22Rv1 (cell line): ENCODE data around the gene TNS3.

ENCODE experiments used
- ZFX ChIP-seq: fragments of 450-650 bp; IDR thresholded peaks from 2 replicates; pipeline ENCODE4 v1.6.1; 2017; ENCODE audit warnings: antibody characterized with exemption, borderline replicate concordance
- TF ChIP-seq, protein P1 (sequence below): fragments of 450-650 bp; IDR thresholded peaks from 2 replicates; pipeline ENCODE4 v1.5.1; 2017; ENCODE audit warnings: mild to moderate bottlenecking

DNA sequence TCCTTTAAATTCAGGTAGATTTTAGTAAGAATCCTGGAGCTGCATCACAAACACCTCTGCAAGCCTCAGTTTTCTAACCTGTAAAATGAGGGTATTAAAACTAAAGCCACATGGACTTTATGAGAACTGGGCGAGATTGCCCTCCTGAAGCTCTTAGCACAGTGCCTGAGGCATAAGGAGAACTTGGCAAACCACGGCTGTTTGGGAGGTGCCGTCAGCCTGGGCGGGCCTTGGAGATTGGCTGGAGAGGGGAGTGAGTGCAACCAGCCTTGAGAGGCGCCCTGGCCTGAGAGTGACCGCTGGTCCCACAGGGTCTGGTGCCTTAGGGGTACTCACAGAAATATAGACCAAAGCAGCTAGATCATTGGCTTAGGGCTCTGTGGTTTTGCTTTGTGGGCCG is 5.4 kb upstream of the TNS3 start:
- TF ChIP-seq, protein P1, sequence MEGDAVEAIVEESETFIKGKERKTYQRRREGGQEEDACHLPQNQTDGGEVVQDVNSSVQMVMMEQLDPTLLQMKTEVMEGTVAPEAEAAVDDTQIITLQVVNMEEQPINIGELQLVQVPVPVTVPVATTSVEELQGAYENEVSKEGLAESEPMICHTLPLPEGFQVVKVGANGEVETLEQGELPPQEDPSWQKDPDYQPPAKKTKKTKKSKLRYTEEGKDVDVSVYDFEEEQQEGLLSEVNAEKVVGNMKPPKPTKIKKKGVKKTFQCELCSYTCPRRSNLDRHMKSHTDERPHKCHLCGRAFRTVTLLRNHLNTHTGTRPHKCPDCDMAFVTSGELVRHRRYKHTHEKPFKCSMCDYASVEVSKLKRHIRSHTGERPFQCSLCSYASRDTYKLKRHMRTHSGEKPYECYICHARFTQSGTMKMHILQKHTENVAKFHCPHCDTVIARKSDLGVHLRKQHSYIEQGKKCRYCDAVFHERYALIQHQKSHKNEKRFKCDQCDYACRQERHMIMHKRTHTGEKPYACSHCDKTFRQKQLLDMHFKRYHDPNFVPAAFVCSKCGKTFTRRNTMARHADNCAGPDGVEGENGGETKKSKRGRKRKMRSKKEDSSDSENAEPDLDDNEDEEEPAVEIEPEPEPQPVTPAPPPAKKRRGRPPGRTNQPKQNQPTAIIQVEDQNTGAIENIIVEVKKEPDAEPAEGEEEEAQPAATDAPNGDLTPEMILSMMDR: no peak
- no peak for TF ChIP-seq ZFX
